Measurements from ENCODE around the gene NTSR2. TPM values are rescaled to one million over a fixed set of nuclear protein-coding genes. Genes with fewer than 3 reads are reported as not detected.

NTSR2 gene
- total RNA-seq: not detected

- ATAC-seq: peak; percentile 95
- peak; percentile 51 for DNase-seq
- CTCF ChIA-PET: interaction anchor here (1.5 kb wide), 1 partner anchor 23 kb away, joined by 3 read pairs; no protein-coding TSS in a partner anchor
- Mint-ChIP-seq H3K4me3 (no peak within 1 kb of the TSS), H3K9me3 (ENCODE audit: insufficient read depth) (no peaks in the 10 kb centered on the region), H3K27ac (no peak within 1 kb of the TSS), H3K36me3 (ENCODE audit: low read depth) (no peaks in the 10 kb centered on the region), H3K27me3 (ENCODE audit: low read depth) (peaks cover 12% of the 10 kb centered on the region), H3K4me1 (ENCODE audit: low read depth) (peaks cover 4% of the 10 kb centered on the region)
- POLR2A ChIA-PET: no interaction called here
Observed at GRCh38 chr2:11669454-11670291, at the start of gene NTSR2. Gene NTSR2 (minus strand): TSS chr2:11670195. CDS start chr2:11670129, 66 bp downstream.

DNA sequence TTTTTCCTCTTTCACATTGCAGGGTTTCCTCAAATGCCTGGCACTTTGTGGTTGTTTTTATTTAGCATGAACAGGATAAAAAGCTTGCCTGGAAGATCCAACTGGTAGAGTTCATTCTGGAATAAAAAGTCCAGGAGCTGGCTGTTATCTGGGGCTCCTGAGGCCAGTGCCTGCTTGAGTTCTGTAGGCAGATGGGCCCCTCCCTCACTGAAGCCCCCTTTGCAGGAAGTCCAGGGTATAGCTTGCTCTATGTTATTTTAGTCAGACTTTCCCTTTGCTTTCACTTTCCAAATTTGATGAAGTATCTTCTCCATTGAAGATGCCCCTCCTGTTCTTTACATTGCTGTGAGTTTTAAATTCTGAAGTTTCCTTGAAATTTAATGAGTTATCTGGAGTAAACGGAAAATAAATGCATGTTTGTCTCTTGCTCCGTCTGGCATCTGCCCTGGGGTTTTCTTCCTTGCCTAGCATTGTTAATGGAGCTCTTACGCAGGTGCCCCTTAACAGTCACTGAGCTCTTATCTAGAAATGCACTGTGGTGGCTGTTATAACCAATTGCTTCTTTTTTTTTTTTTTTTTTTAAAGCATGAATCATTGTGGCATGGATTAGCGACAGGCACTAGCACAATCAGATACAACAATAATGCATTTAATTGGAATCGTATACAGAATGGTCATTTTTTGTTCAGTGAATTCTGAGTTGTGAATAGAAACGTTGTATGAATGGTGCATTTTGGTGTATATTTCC, 49.4 kb upstream of the NTSR2 start:
- H3K27me3 Mint-ChIP-seq (ENCODE audit: low read depth): peaks cover 20% of the 10 kb centered on the region
- no peak for DNase-seq
- H3K9me3 Mint-ChIP-seq (ENCODE audit: insufficient read depth): no peaks in the 10 kb centered on the region
- ATAC-seq: peak; percentile 62
- peak overlapping the region; percentile 74 for H3K4me3 Mint-ChIP-seq
- ChIA-PET POLR2A (no interaction called here), CTCF (interaction anchor here (1.1 to 1.5 kb wide), 3 partner anchors 19 to 60 kb away, joined by 5 to 6 read pairs (median 5); no protein-coding TSS in a partner anchor)
- H3K27ac Mint-ChIP-seq: no peak overlapping the region
- H3K4me1 Mint-ChIP-seq (ENCODE audit: low read depth): peaks cover 10% of the 10 kb centered on the region
- no peaks in the 10 kb centered on the region for H3K36me3 Mint-ChIP-seq (ENCODE audit: low read depth)

DNA sequence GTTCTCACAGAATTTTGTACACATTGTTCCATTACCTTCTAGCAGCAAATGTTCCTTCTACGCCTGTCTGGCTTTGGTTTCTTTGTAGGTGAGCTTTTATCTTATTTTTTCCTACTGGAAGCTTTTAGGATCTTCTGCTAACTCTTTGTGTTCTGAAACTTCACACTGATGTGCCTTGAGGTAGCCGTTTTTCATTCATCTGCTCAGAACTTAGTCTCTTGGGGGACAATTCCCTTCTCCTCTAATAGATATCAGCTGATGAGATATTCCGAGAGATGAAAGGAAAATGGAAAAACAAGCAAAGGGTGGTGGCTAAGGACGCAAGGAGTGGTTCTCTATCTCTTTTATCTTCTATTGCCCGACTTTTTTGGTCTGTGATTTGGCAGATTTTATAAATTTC, 48.6 kb upstream of the NTSR2 start:
- H3K4me1 Mint-ChIP-seq (ENCODE audit: low read depth): peaks cover 10% of the 10 kb centered on the region
- H3K27me3 Mint-ChIP-seq (ENCODE audit: low read depth): peaks cover 18% of the 10 kb centered on the region
- H3K36me3 Mint-ChIP-seq (ENCODE audit: low read depth): no peaks in the 10 kb centered on the region
- no peak for ATAC-seq
- POLR2A ChIA-PET: no interaction called here
- no peak overlapping the region for H3K27ac Mint-ChIP-seq
- H3K4me3 Mint-ChIP-seq: no peak overlapping the region
- H3K9me3 Mint-ChIP-seq (ENCODE audit: insufficient read depth): no peaks in the 10 kb centered on the region
- DNase-seq: no peak
- CTCF ChIA-PET: interaction anchor here (0.9 to 1.5 kb wide), 4 partner anchors 20 to 61 kb away, joined by 3 to 6 read pairs (median 4); no protein-coding TSS in a partner anchor

DNA sequence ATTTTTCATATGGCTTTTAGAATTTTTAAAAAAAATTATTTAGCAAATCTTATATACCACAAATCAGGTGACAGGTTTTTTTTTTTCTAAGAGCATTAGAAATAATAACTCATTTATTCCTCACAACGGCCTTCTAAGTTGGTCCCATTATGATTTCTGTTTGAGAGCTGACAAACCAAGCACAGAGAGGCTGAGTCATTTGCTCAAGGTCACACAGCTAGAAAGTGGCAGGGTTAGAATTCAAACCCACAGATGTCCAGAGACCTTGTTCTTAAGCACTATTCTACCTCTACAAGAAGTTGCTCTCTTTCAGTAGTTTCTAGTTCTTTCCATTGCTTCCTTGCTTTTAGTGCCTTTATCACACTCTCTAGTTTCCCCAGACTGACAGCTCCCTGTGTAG, 47.6 kb upstream of the NTSR2 start:
- ChIA-PET CTCF (interaction anchor here (1.2 to 1.4 kb wide), 2 partner anchors 27 to 62 kb away, joined by 4 read pairs; no protein-coding TSS in a partner anchor), POLR2A (interaction anchor here (1.1 kb wide), 1 partner anchor 9 kb away, joined by 3 read pairs; no protein-coding TSS in a partner anchor)
- Mint-ChIP-seq H3K36me3 (ENCODE audit: low read depth) (no peaks in the 10 kb centered on the region), H3K27ac (no peak overlapping the region), H3K4me3 (no peak overlapping the region), H3K9me3 (ENCODE audit: insufficient read depth) (no peaks in the 10 kb centered on the region), H3K27me3 (ENCODE audit: low read depth) (peaks cover 18% of the 10 kb centered on the region), H3K4me1 (ENCODE audit: low read depth) (peaks cover 10% of the 10 kb centered on the region)
- ATAC-seq (no peak), DNase-seq (no peak)

- no peak for ATAC-seq
- H3K9me3 Mint-ChIP-seq (ENCODE audit: insufficient read depth): no peaks in the 10 kb centered on the region
- no peaks in the 10 kb centered on the region for H3K36me3 Mint-ChIP-seq (ENCODE audit: low read depth)
- H3K27ac Mint-ChIP-seq: no peak overlapping the region
- H3K4me3 Mint-ChIP-seq: no peak overlapping the region
- peaks cover 10% of the 10 kb centered on the region for H3K4me1 Mint-ChIP-seq (ENCODE audit: low read depth)
- DNase-seq: no peak
- H3K27me3 Mint-ChIP-seq (ENCODE audit: low read depth): peaks cover 23% of the 10 kb centered on the region
- CTCF ChIA-PET: no interaction called here
- POLR2A ChIA-PET: no interaction called here
Observed at GRCh38 chr2:11716689-11717321, 46.8 kb upstream of the NTSR2 start.

DNA sequence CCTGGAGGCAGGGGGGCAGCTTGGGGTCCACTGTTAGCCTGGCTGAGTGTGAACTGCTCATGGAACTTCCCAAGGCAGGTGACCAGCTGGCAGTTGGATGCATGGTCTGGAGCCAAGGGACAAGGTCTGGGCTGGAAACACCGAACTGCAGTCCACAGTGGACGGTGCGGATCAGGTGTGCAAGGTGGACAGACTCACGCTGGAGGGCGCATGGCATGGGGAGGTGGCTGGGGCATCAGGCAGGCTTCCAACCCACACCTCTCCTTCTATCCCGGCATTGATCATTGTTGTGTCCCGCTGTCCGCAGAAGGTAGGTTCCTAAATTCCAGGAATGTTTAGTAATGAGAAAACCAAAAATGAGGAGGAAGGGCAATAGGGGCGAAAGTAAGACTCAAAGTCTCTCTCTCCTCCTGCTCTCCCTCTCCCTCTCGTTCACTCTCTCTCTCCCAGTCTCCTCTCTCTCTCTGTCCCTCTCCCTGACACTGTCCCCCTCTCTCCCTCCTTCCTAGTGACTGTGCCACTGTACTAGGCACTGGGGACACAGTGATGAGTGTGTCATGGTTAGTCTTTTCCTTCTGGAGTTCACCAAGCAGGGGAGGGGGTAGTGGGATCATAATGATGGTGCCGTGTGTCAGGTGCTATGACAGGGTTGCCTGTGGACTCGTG, 46.1 kb upstream of the NTSR2 start:
- H3K9me3 Mint-ChIP-seq (ENCODE audit: insufficient read depth): no peaks in the 10 kb centered on the region
- CTCF ChIA-PET: no interaction called here
- ATAC-seq: no peak

GRCh38 chr2:11713815-11714214, 43.8 kb upstream of the NTSR2 start:
- ChIA-PET POLR2A (no interaction called here), CTCF (no interaction called here)
- H3K9me3 Mint-ChIP-seq (ENCODE audit: insufficient read depth): no peaks in the 10 kb centered on the region
- H3K27me3 Mint-ChIP-seq (ENCODE audit: low read depth): peaks cover 26% of the 10 kb centered on the region
- ATAC-seq: no peak
- DNase-seq: no peak
- no peak overlapping the region for H3K4me3 Mint-ChIP-seq
- H3K36me3 Mint-ChIP-seq (ENCODE audit: low read depth): no peaks in the 10 kb centered on the region
- no peak overlapping the region for H3K27ac Mint-ChIP-seq
- H3K4me1 Mint-ChIP-seq (ENCODE audit: low read depth): no peaks in the 10 kb centered on the region

More for the DNA sequence above, 46.1 kb upstream of the NTSR2 start:
- POLR2A ChIA-PET: no interaction called here
- peaks cover 10% of the 10 kb centered on the region for H3K4me1 Mint-ChIP-seq (ENCODE audit: low read depth)
- no peak overlapping the region for H3K4me3 Mint-ChIP-seq
- no peaks in the 10 kb centered on the region for H3K36me3 Mint-ChIP-seq (ENCODE audit: low read depth)
- no peak for DNase-seq
- no peak overlapping the region for H3K27ac Mint-ChIP-seq
- peaks cover 28% of the 10 kb centered on the region for H3K27me3 Mint-ChIP-seq (ENCODE audit: low read depth)

- H3K36me3 Mint-ChIP-seq (ENCODE audit: low read depth): no peaks in the 10 kb centered on the region
- DNase-seq (no peak), ATAC-seq (no peak)
- H3K9me3 Mint-ChIP-seq (ENCODE audit: insufficient read depth): no peaks in the 10 kb centered on the region
- H3K27me3 Mint-ChIP-seq (ENCODE audit: low read depth): peaks cover 25% of the 10 kb centered on the region
- H3K4me1 Mint-ChIP-seq (ENCODE audit: low read depth): no peaks in the 10 kb centered on the region
- ChIA-PET POLR2A (no interaction called here), CTCF (no interaction called here)
- no peak overlapping the region for H3K4me3 Mint-ChIP-seq
- no peak overlapping the region for H3K27ac Mint-ChIP-seq
Observed at GRCh38 chr2:11712866-11713265, 42.9 kb upstream of the NTSR2 start.

- H3K27ac Mint-ChIP-seq: no peak overlapping the region
- CTCF ChIA-PET: interaction anchor here (1.1 kb wide), 1 partner anchor 24 kb away, joined by 3 read pairs; no protein-coding TSS in a partner anchor
- no peaks in the 10 kb centered on the region for H3K4me1 Mint-ChIP-seq (ENCODE audit: low read depth)
- H3K27me3 Mint-ChIP-seq (ENCODE audit: low read depth): peaks cover 22% of the 10 kb centered on the region
- ATAC-seq: no peak
- no peak for DNase-seq
- no peak overlapping the region for H3K4me3 Mint-ChIP-seq
- H3K36me3 Mint-ChIP-seq (ENCODE audit: low read depth): no peaks in the 10 kb centered on the region
- H3K9me3 Mint-ChIP-seq (ENCODE audit: insufficient read depth): no peaks in the 10 kb centered on the region
- POLR2A ChIA-PET: no interaction called here
Observed at GRCh38 chr2:11711751-11712150, 41.8 kb upstream of the NTSR2 start.

DNA sequence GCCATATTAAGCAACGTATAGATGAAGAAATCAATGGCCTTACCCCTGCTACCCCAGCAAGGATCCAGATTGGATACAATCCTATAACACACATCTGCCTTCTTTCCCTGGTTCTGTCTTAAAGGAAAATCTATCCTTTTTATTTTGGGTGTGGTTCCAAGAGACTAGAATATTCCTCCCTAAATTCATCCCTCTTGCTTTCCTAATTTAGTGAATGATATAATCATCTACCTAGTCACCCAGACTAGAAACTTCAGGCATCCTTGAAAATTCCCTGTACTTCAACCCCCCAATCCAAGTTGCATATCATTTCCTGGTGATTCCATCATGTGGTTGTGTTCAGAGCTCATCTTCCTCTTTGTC, 41.3 kb upstream of the NTSR2 start:
- H3K27ac Mint-ChIP-seq: no peak overlapping the region
- no peak for ATAC-seq
- H3K27me3 Mint-ChIP-seq (ENCODE audit: low read depth): peaks cover 21% of the 10 kb centered on the region
- H3K4me3 Mint-ChIP-seq: no peak overlapping the region
- CTCF ChIA-PET: interaction anchor here (1.1 kb wide), 2 partner anchors 23 to 68 kb away, joined by 3 to 4 read pairs; no protein-coding TSS in a partner anchor
- DNase-seq: no peak
- POLR2A ChIA-PET: no interaction called here
- no peaks in the 10 kb centered on the region for H3K4me1 Mint-ChIP-seq (ENCODE audit: low read depth)
- no peaks in the 10 kb centered on the region for H3K9me3 Mint-ChIP-seq (ENCODE audit: insufficient read depth)
- H3K36me3 Mint-ChIP-seq (ENCODE audit: low read depth): no peaks in the 10 kb centered on the region

DNA sequence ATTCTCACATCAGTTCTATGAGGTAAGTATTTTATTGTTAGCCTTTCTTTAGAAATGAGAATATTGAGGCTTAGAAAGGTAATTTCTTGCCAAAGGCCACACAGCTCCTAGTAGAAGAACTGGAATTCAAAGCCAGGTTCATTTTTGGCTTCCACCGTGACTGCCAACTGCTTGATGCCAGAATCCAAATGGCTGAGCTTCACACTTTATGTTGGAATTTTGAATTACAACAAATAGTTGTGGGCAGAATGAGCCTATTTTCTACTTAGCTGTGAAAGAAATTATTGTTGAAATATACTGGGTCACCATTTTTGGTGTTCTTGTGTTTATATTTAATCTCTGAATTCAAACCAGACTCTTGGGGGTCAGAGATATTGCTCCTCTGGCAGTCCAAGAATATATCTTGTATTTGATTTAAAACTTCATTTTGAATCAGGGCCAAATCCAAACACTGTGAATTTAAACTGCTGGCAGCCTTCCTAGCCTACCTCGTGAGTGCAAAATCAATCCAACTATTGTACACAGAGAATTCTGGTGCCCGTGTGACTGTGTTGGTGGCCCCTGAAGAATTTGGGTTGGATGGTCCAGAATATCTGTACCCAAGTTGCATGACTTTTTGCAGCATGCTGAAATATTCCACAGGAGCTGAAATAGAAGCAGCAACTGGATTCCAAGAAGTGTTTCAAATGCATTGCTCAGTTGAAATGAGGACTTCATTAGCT, 40.8 kb upstream of the NTSR2 start:
- no peaks in the 10 kb centered on the region for H3K36me3 Mint-ChIP-seq (ENCODE audit: low read depth)
- POLR2A ChIA-PET: no interaction called here
- H3K4me1 Mint-ChIP-seq (ENCODE audit: low read depth): no peaks in the 10 kb centered on the region
- H3K27me3 Mint-ChIP-seq (ENCODE audit: low read depth): peaks cover 20% of the 10 kb centered on the region
- no peak for ATAC-seq
- no peak overlapping the region for H3K4me3 Mint-ChIP-seq
- DNase-seq: no peak
- no peaks in the 10 kb centered on the region for H3K9me3 Mint-ChIP-seq (ENCODE audit: insufficient read depth)
- H3K27ac Mint-ChIP-seq: no peak overlapping the region
- CTCF ChIA-PET: interaction anchor here (1.1 kb wide), 2 partner anchors 23 to 69 kb away, joined by 3 to 4 read pairs; no protein-coding TSS in a partner anchor

Data from activated CD8-positive, alpha-beta T cell treated with anti-CD3 and anti-CD28 coated beads, Interleukin-2, amount 10 ng/mL, durations not matched to agents 7 days and 5 days (primary cell).